Keratinocyte (primary cell): ENCODE results near the gene DIRAS1.

ENCODE experiments used
- EZH2 ChIP-seq: IDR thresholded peaks from one replicate; pipeline ENCODE4 v1.6.1; 2012; ENCODE audit warnings: inconsistent platforms, mild to moderate bottlenecking, low read length, moderate library complexity
- TF ChIP-seq, protein P1 (sequence below), 3 experiments: IDR thresholded peaks in 1 of 3; conservative IDR thresholded peaks in 1 of 3; optimal IDR thresholded peaks in 1 of 3; 2 replicates in 2 of 3; 3 replicates in 1 of 3; pipeline versions ENCODE3 to v1.5.1; 2011; ENCODE audit warnings: low read length in 3 of 3, mild to moderate bottlenecking in 3 of 3, moderate library complexity in 2 of 3, control low read depth in 1 of 3, inconsistent platforms in 1 of 3; ENCODE audit not compliant: insufficient read depth in 2 of 3; ENCODE audit errors: extremely low read depth in 1 of 3

DNA sequence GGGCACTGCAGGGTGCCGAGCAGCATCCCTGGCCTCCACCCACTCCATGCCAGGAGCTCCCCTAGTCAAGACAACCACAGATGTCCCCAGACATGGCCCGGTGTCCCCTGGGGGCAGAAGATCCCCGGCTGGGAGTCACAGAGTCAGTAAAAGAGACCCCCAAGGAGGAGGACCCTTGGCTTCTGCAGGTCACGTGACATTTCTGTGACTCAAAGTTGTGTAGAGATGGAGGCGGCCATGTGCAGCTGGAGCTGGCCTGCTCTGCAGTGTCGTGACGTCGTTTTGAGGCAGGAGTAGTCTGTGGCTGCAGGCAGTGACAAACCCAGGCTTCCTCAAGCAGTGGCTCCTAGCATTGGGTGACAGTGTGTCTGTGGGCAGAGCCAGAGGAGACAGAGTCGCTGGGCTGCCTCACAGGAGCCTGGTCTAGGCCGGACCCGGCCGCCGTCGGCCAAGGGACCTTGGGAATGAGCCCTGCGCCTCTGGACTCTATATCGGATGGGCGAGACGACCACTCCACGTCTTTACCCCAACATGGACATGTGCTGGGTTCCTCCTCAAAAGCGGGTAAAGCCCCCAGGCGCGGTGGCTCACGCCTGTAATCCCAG, 7.7 kb upstream of the DIRAS1 start:
- TF ChIP-seq, protein P1, sequence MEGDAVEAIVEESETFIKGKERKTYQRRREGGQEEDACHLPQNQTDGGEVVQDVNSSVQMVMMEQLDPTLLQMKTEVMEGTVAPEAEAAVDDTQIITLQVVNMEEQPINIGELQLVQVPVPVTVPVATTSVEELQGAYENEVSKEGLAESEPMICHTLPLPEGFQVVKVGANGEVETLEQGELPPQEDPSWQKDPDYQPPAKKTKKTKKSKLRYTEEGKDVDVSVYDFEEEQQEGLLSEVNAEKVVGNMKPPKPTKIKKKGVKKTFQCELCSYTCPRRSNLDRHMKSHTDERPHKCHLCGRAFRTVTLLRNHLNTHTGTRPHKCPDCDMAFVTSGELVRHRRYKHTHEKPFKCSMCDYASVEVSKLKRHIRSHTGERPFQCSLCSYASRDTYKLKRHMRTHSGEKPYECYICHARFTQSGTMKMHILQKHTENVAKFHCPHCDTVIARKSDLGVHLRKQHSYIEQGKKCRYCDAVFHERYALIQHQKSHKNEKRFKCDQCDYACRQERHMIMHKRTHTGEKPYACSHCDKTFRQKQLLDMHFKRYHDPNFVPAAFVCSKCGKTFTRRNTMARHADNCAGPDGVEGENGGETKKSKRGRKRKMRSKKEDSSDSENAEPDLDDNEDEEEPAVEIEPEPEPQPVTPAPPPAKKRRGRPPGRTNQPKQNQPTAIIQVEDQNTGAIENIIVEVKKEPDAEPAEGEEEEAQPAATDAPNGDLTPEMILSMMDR (optimal IDR thresholded peaks at IDR 0.05 in 1 of 3, IDR thresholded peaks at IDR 0.05 in 1 of 3, conservative IDR thresholded peaks at IDR 0.05 in 1 of 3; ENCODE audit: extremely low read depth in 1 of 3, insufficient read depth in 2 of 3, low read length in 3 of 3), result no peak
- no peak for TF ChIP-seq EZH2
